OCI-LY7 (cell line): ENCODE measurements around the gene CARM1. TPM values are rescaled to one million over a fixed set of nuclear protein-coding genes. Genes with fewer than 3 reads are reported as not detected.
A peak's percentile ranks its signal among the peaks of the same experiment; 100 is the strongest.

Experiments
- BruUV-seq: library from RNA; stranded (reverse); fragments of 400-500 nt; replicated peaks from 2 replicates; lab custom pipeline; 2021; lab: Mats Ljungman, UMichigan
- CTCF ChIA-PET: fragments of 300-600 bp; sonication (Branson Sonifier 250); formaldehyde crosslinking; loops from one replicate; lab custom pipeline; 2022; ENCODE audit warnings: antibody characterized with exemption; ENCODE audit not compliant: unreplicated experiment; lab: Charles Lee
- POLR2A ChIA-PET: fragments of 300-600 bp; sonication (Branson Sonifier 250); formaldehyde crosslinking; loops from one replicate; lab custom pipeline; 2022; ENCODE audit warnings: antibody characterized with exemption; lab: Charles Lee
- DNase-seq: peaks from one replicate; pipeline ENCODE4 v3.0.0-alpha.2; 2015; ENCODE audit warnings: low spot score
- H2AFZ ChIP-seq: fragments of 200-600 bp; sonication (generic), shearing (Covaris generic); 2 replicates; pipeline ENCODE4 v1.6.1; 2014; ENCODE audit warnings: mild to moderate bottlenecking, antibody characterized with exemption, low read length, moderate library complexity
- H3K27ac ChIP-seq: fragments of 200-600 bp; sonication (generic); 2 replicates; pipeline ENCODE4 v1.5.1; 2014; ENCODE audit warnings: mixed run types, low read depth, mild to moderate bottlenecking, moderate library complexity, low read length, inconsistent platforms; ENCODE audit not compliant: poor library complexity, severe bottlenecking
- H3K36me3 ChIP-seq: fragments of 200-600 bp; sonication (generic); 2 replicates; pipeline ENCODE4 v1.6.1; 2014; ENCODE audit warnings: mild to moderate bottlenecking, antibody characterized with exemption, low read length, moderate library complexity, mixed read lengths; ENCODE audit not compliant: insufficient read depth
- H3K4me1 ChIP-seq: fragments of 200-600 bp; sonication (generic); 2 replicates; pipeline ENCODE4 v1.5.1; 2014; ENCODE audit warnings: mild to moderate bottlenecking, low read length; ENCODE audit not compliant: insufficient read depth, poor library complexity, severe bottlenecking
- H3K4me2 ChIP-seq: fragments of 200-600 bp; sonication (generic); 2 replicates; pipeline ENCODE4 v1.6.1; 2014; ENCODE audit warnings: mild to moderate bottlenecking, low read length
- H3K4me3 ChIP-seq: fragments of 200-600 bp; sonication (generic); 2 replicates; pipeline ENCODE4 v1.5.1; 2014; ENCODE audit warnings: mild to moderate bottlenecking, low read depth, low read length; ENCODE audit not compliant: poor library complexity, severe bottlenecking
- H3K79me2 ChIP-seq: fragments of 200-600 bp; sonication (generic); 2 replicates; pipeline ENCODE4 v1.6.1; 2016; ENCODE audit warnings: low read depth, mild to moderate bottlenecking, low read length, moderate library complexity, mixed read lengths; ENCODE audit not compliant: insufficient read depth
- H3K9me2 ChIP-seq: fragments of 200-600 bp; sonication (generic); 2 replicates; pipeline ENCODE4 v1.6.1; 2016; ENCODE audit warnings: mild to moderate bottlenecking, low read length, mixed read lengths; ENCODE audit not compliant: insufficient read depth
- H3K9me3 ChIP-seq: fragments of 200-600 bp; sonication (generic); 2 replicates; pipeline ENCODE4 v1.6.1; 2014; ENCODE audit warnings: mild to moderate bottlenecking, mixed run types, low read length, mixed read lengths
- H4K20me1 ChIP-seq: fragments of 200-600 bp; sonication (generic); 2 replicates; pipeline ENCODE4 v1.6.1; 2014; ENCODE audit warnings: mild to moderate bottlenecking, antibody characterized with exemption, low read length, moderate library complexity, mixed read lengths; ENCODE audit not compliant: insufficient read depth
- EZH2phosphoT487 ChIP-seq: fragments of 200-600 bp; sonication (generic); IDR thresholded peaks from 2 replicates; pipeline ENCODE4 v1.6.1; 2018; ENCODE audit warnings: low read depth, borderline replicate concordance, mild to moderate bottlenecking, mixed run types, antibody characterized with exemption, low read length, moderate library complexity, mixed read lengths
- intact Hi-C: fragments of 100-400 bp; cut with micrococcal nuclease; formaldehyde crosslinking; loops from one replicate; pipeline ENCODE4 v1.10.0; 2022; ENCODE audit not compliant: unreplicated experiment
- total RNA-seq, 2 experiments: library from RNA; depleted of rRNA in 1 of 2; stranded (reverse); fragments of >200 nt in 1 of 2; shearing (Covaris generic) in 1 of 2; gene quantifications; 2 replicates each; pipeline ENCODE4 v1.2.3, GENCODE V29; 2014 to 2022
- TF ChIP-seq, protein P1 (sequence below): fragments of 200-600 bp; sonication (generic); conservative IDR thresholded peaks from 2 replicates; pipeline ENCODE4 v1.5.1; 2014; ENCODE audit warnings: mild to moderate bottlenecking, antibody characterized with exemption, low read length, moderate library complexity, mixed read lengths

CARM1 gene
- total RNA-seq, 2 experiments from 2014 or later, result 41.2 to 107 TPM

DNA sequence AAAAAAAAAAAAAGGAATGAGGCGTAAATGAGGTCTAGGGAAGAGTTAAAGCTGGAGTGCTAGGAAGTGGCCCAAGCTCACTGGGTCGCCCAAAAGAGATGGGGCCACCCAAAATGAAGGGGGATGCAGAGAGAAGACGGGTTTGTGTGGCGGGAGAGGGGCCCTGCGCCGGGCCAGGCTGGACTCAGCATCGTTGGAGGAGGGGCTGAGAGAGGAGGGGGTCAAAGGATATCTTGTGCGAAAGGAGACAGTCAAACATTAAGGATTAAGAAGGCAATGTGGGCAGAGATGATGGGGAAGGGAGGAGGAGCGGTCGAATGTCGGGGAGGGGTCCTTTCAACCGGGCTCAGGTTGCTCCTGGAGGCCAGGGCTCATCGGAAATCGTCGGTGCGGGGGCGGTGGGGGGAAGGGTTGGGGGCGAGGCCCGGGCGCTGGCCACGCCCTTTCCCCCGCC is 825 bp upstream of the CARM1 start:
- H3K27ac ChIP-seq, result peak overlapping the region; percentile 90
- no peak for TF ChIP-seq EZH2phosphoT487
- TF ChIP-seq, protein P1, sequence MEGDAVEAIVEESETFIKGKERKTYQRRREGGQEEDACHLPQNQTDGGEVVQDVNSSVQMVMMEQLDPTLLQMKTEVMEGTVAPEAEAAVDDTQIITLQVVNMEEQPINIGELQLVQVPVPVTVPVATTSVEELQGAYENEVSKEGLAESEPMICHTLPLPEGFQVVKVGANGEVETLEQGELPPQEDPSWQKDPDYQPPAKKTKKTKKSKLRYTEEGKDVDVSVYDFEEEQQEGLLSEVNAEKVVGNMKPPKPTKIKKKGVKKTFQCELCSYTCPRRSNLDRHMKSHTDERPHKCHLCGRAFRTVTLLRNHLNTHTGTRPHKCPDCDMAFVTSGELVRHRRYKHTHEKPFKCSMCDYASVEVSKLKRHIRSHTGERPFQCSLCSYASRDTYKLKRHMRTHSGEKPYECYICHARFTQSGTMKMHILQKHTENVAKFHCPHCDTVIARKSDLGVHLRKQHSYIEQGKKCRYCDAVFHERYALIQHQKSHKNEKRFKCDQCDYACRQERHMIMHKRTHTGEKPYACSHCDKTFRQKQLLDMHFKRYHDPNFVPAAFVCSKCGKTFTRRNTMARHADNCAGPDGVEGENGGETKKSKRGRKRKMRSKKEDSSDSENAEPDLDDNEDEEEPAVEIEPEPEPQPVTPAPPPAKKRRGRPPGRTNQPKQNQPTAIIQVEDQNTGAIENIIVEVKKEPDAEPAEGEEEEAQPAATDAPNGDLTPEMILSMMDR, result no peak
- peaks cover 54% of the 10 kb centered on the region for H3K4me1 ChIP-seq
- peaks cover 38% of the 10 kb centered on the region for H3K79me2 ChIP-seq
- BruUV-seq, result no TSS peak
- H3K9me2 ChIP-seq, result no peaks in the 10 kb centered on the region
- peak overlapping the region; percentile 82 for H3K4me2 ChIP-seq
- CTCF ChIA-PET, result no interaction called here
- DNase-seq, result no peak
- peak overlapping the region; percentile 21; the same call in 1 of the 2 replicates for H2AFZ ChIP-seq
- H3K36me3 ChIP-seq, result peaks cover 14% of the 10 kb centered on the region
- H3K9me3 ChIP-seq, result no peaks in the 10 kb centered on the region
- H4K20me1 ChIP-seq, result no peaks in the 10 kb centered on the region
- peak overlapping the region; percentile 63 for H3K4me3 ChIP-seq
- POLR2A ChIA-PET, result interaction anchor here (1.4 kb wide), 1 partner anchor 18 kb away, joined by 6 read pairs; no protein-coding TSS in a partner anchor
- intact Hi-C loops, result loop anchor here (10.0 kb wide), 1 partner anchor 306 kb away; the partner anchor contains the start of genes CDKN2D and KRI1

DNA sequence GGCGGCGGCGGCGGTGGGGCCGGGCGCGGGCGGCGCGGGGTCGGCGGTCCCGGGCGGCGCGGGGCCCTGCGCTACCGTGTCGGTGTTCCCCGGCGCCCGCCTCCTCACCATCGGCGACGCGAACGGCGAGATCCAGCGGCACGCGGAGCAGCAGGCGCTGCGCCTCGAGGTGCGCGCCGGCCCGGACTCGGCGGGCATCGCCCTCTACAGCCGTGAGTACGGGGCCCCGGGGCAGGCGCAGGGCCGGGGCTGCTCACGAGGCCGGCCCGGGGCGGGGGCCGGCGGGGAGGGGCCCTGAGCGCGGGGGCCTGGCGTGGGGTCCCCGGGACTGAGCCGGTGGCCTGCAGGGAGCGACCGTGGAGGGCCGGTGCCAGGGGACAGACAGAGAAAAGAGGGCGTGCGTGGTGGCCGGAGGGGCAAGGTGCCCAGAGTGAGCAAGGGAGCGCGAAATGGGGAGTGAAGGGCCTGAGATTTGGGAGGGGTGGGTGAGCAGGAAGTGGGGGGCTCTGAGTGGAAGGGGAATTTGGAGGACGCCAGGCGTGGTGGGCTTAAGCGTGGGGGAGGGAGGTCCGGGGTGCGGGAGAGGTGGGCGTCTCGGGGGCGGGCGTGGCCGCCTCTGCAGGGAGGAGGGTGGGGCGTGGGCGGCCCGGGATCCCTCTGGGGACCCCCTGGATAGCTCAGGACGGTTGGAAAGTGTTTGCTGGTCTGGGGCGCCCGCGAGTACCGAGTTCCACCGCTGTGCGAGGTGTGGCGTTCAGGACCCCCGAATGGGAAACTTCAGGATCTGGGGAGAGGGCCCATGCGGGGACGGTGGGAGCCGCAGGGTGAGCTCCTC is 575 bp downstream of the CARM1 start:
- no peaks in the 10 kb centered on the region for H3K9me3 ChIP-seq
- TF ChIP-seq, protein P1, result 0 out of 2 replicates have a peak, but pooled peaks have one; percentile 35
- no peak for TF ChIP-seq EZH2phosphoT487
- CTCF ChIA-PET, result interaction anchor here (1.8 kb wide), 1 partner anchor 16 kb away, joined by 9 read pairs; no protein-coding TSS in a partner anchor
- POLR2A ChIA-PET, result interaction anchor here (0.5 to 3.5 kb wide), 4 partner anchors 17 to 294 kb away, joined by 3 to 34 read pairs (median 5); no protein-coding TSS in a partner anchor
- H2AFZ ChIP-seq, result no peak overlapping the region; the same call in 1 of the 2 replicates
- DNase-seq, result peak; percentile 54
- peaks cover 52% of the 10 kb centered on the region for H3K79me2 ChIP-seq
- H3K4me3 ChIP-seq, result peak overlapping the region; percentile 99
- H3K27ac ChIP-seq, result peak overlapping the region; percentile 82
- peak overlapping the region; percentile 90 for H3K4me2 ChIP-seq
- peaks cover 62% of the 10 kb centered on the region for H3K4me1 ChIP-seq
- H3K9me2 ChIP-seq, result no peaks in the 10 kb centered on the region
- H3K36me3 ChIP-seq, result peaks cover 17% of the 10 kb centered on the region
- intact Hi-C loops, result loop anchor here (1.0 to 10.0 kb wide), 3 partner anchors 16 to 307 kb away; partner anchors contain the start of genes CDKN2D, KRI1, TIMM29 and YIPF2
- no TSS peak for BruUV-seq
- no peaks in the 10 kb centered on the region for H4K20me1 ChIP-seq
